Mucosa of stomach (tissue), 1 donor: ENCODE results near the gene CEACAM19.
"Not testable (repeated sequence)": the region's sequence is repeated elsewhere in the genome, so short reads cannot be mapped to it uniquely, and the experiment has no call there.

Experiments
- H3K27me3 ChIP-seq: one replicate; pipeline ENCODE4 v1.7.0; 2013; ENCODE audit warnings: mild to moderate bottlenecking, low read length; ENCODE audit not compliant: control insufficient read depth, insufficient read depth
- H3K36me3 ChIP-seq: one replicate; pipeline ENCODE4 v1.7.0; 2013; ENCODE audit warnings: low read length; ENCODE audit not compliant: control insufficient read depth, insufficient read depth
- H3K4me1 ChIP-seq: one replicate; pipeline ENCODE4 v1.7.0; 2013; ENCODE audit warnings: mild to moderate bottlenecking, low read length; ENCODE audit not compliant: control insufficient read depth, insufficient read depth
- H3K4me3 ChIP-seq: one replicate; pipeline ENCODE4 v1.7.0; 2013; ENCODE audit warnings: low read length
- H3K9ac ChIP-seq: one replicate; pipeline ENCODE4 v1.7.0; 2013; ENCODE audit warnings: mild to moderate bottlenecking, low read length, moderate library complexity
- H3K9me3 ChIP-seq: one replicate; pipeline ENCODE4 v1.7.0; 2013; ENCODE audit warnings: mild to moderate bottlenecking, low read length, moderate library complexity; ENCODE audit not compliant: control insufficient read depth
- donor health status: Pancreatic carcinoma.

The CEACAM19 gene

DNA sequence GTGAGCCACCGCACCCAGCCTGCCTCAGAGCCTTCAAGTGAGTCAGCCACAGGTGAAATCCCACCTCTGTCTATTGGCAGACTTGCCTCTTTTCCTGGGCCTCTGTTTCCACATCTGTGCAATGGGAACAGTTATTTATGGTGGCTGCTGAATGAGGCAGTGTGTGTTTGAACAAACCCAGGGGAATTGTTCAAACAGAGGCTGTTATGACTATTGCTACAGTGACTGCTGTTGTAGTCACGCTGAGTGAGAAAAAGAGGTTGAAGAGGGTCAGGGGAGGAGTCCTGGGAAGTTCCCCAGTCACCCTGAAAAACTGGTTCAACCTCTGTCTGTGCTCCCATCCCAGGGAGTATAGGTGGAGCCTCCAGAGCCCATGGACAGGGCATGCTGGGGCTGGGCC is at the start of gene CEACAM19:
Gene CEACAM19 (plus strand): TSS at position 83 of the 400 bp plus-strand sequence. CDS start 450 bp downstream, outside the sequence.
- no peak within 1 kb of the TSS for H3K9ac ChIP-seq
- no peak within 1 kb of the TSS for H3K4me3 ChIP-seq
- H3K36me3 ChIP-seq = no peaks in the 10 kb centered on the region
- H3K9me3 ChIP-seq = no peaks in the 10 kb centered on the region
- H3K4me1 ChIP-seq = no peaks in the 10 kb centered on the region
- H3K27me3 ChIP-seq = no peaks in the 10 kb centered on the region

DNA sequence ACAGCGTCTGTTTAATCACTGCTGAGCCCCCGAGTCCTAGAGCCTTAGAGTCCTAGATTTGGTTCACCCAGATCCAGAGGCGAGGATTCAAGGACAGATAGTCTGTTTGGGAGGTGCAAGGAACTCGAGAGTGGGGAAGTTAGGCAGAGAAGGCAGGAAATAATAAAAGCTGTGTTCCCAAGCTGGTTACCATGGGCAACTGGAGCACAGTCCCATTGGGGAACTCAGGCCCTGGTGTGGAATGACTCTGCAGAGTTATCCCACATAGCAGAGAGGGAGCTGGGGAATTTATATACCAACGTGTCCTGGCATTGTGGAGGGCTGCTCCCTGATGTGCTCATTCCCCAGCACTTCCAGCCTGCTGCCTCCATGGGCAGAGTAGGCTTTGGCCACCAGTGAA is 48.2 kb upstream of the CEACAM19 start:
- Histone ChIP-seq H3K4me3 (no peak overlapping the region), H3K4me1 (no peaks in the 10 kb centered on the region), H3K36me3 (no peaks in the 10 kb centered on the region), H3K27me3 (no peaks in the 10 kb centered on the region), H3K9ac (no peak overlapping the region), H3K9me3 (no peaks in the 10 kb centered on the region)

- Histone ChIP-seq H3K4me1 (no peaks in the 10 kb centered on the region), H3K4me3 (no peak overlapping the region), H3K9ac (no peak overlapping the region), H3K36me3 (no peaks in the 10 kb centered on the region), H3K27me3 (no peaks in the 10 kb centered on the region), H3K9me3 (no peaks in the 10 kb centered on the region)
Measured at GRCh38 chr19:44623626-44624025, 47.7 kb upstream of the CEACAM19 start.

DNA sequence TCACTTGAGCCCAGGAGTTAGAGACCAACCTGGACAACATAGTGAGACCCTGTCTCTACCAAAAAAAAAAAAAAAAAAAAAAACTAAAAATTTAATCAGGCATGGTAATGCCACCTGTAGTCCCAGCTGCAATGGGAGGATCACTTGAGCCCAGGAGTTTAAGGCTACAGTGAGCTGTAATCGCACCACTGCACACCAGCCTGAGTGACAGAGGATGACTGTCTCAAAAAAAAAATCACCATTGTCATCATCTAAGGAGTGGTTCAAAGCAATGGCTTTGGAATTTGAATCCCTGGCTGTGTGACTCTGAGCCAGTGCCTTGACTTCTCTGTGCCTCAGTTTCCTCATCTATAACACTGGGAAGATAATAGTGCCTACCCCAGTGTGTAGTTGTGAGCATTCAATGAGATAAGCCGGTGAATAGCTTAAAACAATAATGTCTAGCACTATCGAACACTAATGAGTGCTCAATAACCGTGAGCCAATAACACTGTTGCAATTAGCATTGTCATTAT is 46.4 kb upstream of the CEACAM19 start:
- no peaks in the 10 kb centered on the region for H3K9me3 ChIP-seq
- H3K27me3 ChIP-seq = no peaks in the 10 kb centered on the region
- H3K4me3 ChIP-seq = no peak overlapping the region
- no peak overlapping the region for H3K9ac ChIP-seq
- H3K36me3 ChIP-seq = no peaks in the 10 kb centered on the region
- no peaks in the 10 kb centered on the region for H3K4me1 ChIP-seq

DNA sequence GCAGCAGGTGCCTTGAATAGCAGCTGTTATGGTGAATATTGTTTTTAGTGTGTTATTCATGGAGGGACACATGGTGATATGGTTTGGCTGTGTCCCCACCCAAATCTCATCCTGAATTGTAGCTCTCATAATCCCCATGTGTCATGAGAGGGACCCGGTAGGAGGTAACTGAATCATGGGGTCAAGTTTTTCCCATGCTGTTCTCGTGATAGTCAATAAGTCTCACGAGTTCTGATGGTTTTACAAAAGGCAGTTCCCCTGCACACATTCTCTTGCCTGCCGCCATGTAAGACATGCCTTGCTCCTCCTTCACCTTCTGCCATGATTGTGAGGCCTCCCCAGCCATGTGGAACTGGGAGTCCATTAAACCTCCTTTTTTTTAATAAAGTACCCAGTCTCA is 45.6 kb upstream of the CEACAM19 start:
- H3K9ac ChIP-seq, H3K9me3 ChIP-seq, H3K4me1 ChIP-seq, H3K27me3 ChIP-seq, H3K36me3 ChIP-seq, H3K4me3 ChIP-seq: not testable (repeated sequence)

DNA sequence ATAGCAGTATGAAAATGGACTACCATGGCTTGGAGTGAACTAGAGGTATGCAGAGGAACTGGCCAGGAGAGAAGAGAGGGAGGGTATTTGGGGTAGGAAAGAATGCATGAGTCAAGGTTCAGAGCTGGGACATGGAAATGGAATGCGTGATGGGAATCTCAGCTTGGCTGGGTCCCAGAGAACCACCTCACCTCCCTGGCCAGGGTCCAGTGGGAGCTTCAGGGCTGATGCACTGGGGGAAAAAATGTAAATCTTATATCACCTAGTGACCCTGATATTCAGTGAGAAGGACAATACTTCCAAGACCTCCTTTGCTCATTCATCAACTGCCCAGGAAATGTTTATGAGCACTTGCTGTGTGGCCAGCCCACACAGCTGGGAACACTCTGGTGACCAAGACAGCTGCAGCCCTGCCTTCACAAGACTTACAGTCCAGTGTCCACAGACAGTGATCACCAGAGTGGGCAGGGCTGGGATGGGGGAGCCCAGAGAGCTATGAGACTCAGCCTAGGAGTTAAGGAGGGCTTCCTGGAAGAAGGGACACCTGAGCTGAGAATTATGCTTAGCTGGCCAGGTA is 45.1 kb upstream of the CEACAM19 start:
- H3K27me3 ChIP-seq = no peaks in the 10 kb centered on the region
- no peak overlapping the region for H3K4me3 ChIP-seq
- H3K9ac ChIP-seq = no peak overlapping the region
- no peaks in the 10 kb centered on the region for H3K36me3 ChIP-seq
- no peaks in the 10 kb centered on the region for H3K9me3 ChIP-seq
- H3K4me1 ChIP-seq = no peaks in the 10 kb centered on the region

DNA sequence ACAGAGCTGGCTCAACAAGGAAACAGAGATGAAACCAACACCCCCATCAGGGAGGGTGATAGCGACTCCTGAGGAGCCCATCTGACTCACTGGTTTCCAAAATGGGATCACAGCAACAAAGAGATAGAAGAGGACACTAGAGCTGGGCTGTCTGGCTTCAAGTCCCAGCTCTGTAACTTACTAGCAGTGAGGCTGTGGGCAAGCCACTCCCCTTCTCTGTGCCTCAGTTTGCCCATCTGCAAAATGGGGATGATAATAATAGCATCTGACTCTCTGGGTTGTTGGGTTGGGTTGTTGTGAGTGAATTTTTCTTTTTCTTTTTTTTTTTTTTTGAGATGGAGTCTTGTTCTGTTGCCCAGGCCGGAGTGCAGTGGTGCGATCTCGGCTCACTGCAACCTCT is 43.7 kb upstream of the CEACAM19 start:
- H3K27me3 ChIP-seq = no peaks in the 10 kb centered on the region
- no peaks in the 10 kb centered on the region for H3K4me1 ChIP-seq
- no peak overlapping the region for H3K9ac ChIP-seq
- no peaks in the 10 kb centered on the region for H3K36me3 ChIP-seq
- no peaks in the 10 kb centered on the region for H3K9me3 ChIP-seq
- H3K4me3 ChIP-seq = no peak overlapping the region

GRCh38 chr19:44628793-44629192 is 42.5 kb upstream of the CEACAM19 start:
- no peak overlapping the region for H3K4me3 ChIP-seq
- H3K27me3 ChIP-seq = no peaks in the 10 kb centered on the region
- no peak overlapping the region for H3K9ac ChIP-seq
- no peaks in the 10 kb centered on the region for H3K36me3 ChIP-seq
- H3K9me3 ChIP-seq = no peaks in the 10 kb centered on the region
- no peaks in the 10 kb centered on the region for H3K4me1 ChIP-seq

- H3K36me3 ChIP-seq, H3K27me3 ChIP-seq, H3K9me3 ChIP-seq, H3K4me3 ChIP-seq, H3K9ac ChIP-seq, H3K4me1 ChIP-seq: not testable (repeated sequence)
Measured at GRCh38 chr19:44631611-44632010, 39.7 kb upstream of the CEACAM19 start.

DNA sequence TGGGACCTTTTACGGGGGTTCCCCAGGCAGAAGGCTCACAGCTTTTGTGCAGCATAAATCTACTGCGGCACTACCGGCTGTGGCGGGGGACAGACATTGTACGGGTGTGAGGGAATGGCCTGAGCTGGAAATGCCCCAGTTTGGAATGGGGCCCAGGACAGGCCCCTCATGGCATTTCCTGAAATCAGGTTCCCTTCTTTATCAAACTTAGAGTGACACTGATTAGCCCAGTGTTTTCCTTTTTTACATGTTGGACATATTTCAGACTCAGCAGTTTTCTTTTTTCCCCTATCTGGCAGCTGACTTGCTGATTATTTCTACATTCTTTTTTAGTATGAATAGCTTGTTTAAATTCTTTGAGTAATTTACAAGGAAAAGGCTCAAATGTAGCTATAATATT is 37.2 kb upstream of the CEACAM19 start:
- H3K36me3 ChIP-seq, H3K27me3 ChIP-seq, H3K9me3 ChIP-seq, H3K9ac ChIP-seq, H3K4me3 ChIP-seq: not testable (repeated sequence)
- peaks cover 16% of the 10 kb centered on the region for H3K4me1 ChIP-seq

DNA sequence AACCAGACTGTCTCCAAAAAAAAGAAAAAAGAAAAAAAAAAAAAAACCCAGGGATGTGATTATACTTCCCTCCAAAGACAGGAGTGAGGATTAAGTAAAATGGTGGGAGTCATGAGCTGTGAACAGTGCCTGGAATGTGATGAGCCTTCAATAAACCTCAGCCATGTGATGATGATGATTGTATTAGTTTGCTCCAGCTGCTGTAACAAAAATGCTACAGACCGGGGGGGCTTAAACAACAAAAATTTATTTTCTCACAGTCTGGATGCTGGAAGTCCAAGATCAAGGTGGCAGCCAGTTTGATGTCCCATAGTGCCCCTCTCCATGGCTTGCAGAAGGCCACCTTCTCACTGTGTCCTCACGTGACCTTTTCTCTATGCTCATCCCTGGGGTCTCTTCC is 36.5 kb upstream of the CEACAM19 start:
- peaks cover 16% of the 10 kb centered on the region for H3K4me1 ChIP-seq
- H3K9ac ChIP-seq = no peak overlapping the region
- no peaks in the 10 kb centered on the region for H3K27me3 ChIP-seq
- H3K9me3 ChIP-seq = no peaks in the 10 kb centered on the region
- no peaks in the 10 kb centered on the region for H3K36me3 ChIP-seq
- no peak overlapping the region for H3K4me3 ChIP-seq

GRCh38 chr19:44635581-44636438 is 35.5 kb upstream of the CEACAM19 start:
- H3K9ac ChIP-seq = no peak overlapping the region
- H3K4me3 ChIP-seq = no peak overlapping the region
- no peaks in the 10 kb centered on the region for H3K36me3 ChIP-seq
- H3K4me1 ChIP-seq = peaks cover 16% of the 10 kb centered on the region
- H3K27me3 ChIP-seq = no peaks in the 10 kb centered on the region
- H3K9me3 ChIP-seq = no peaks in the 10 kb centered on the region
